Measurements from ENCODE around the gene DHX32.

The DHX32 gene

GRCh38 chr10:125846894-125847293 is 34.2 kb downstream of the DHX32 start:
- no peak for DNase-seq

GRCh38 chr10:125845617-125846016 is 35.5 kb downstream of the DHX32 start:
- DNase-seq = no peak

GRCh38 chr10:125844751-125845221 is 36.3 kb downstream of the DHX32 start:
- DNase-seq = no peak

DNA sequence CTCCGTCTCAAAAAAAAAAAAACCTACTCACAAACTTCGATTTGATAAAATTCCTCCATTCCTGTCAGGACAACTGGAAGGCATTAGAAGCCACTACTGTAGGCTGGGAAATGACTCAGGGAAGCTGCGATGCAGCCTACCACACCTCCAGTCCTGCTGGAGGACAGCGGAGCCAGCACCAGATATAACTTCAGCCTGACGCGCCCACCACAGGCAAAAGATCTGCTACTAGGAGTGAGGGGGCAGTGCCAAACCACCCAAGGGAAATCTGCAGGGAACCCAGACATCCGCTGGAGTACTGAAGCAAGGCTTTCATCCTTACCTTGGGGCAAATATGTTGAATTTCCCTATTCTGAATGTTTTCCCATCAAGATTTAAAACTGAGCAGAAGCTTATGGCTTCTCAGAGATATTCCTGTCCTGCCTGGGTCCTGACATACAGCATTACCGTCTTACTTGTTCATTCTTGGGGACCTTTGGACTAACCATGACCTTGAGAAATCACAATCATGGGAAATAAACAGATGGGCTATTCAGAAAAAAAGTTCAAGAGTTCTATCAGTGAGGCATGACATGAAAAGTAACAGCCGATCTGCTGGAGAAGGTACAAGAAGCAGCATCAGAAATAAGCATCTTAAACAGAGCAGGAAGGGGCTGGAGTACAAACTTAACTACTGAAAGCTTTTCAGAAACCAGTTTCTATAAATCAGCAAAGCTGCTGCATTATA is 37.3 kb downstream of the DHX32 start:
- DNase-seq = no peak

- DNase-seq = peak; percentile 51
These were observed 40.1 kb downstream of the DHX32 start for GRCh38 chr10:125840955-125841354.

- no peak for DNase-seq
These were observed 40.7 kb downstream of the DHX32 start for GRCh38 chr10:125840406-125840805.

DNA sequence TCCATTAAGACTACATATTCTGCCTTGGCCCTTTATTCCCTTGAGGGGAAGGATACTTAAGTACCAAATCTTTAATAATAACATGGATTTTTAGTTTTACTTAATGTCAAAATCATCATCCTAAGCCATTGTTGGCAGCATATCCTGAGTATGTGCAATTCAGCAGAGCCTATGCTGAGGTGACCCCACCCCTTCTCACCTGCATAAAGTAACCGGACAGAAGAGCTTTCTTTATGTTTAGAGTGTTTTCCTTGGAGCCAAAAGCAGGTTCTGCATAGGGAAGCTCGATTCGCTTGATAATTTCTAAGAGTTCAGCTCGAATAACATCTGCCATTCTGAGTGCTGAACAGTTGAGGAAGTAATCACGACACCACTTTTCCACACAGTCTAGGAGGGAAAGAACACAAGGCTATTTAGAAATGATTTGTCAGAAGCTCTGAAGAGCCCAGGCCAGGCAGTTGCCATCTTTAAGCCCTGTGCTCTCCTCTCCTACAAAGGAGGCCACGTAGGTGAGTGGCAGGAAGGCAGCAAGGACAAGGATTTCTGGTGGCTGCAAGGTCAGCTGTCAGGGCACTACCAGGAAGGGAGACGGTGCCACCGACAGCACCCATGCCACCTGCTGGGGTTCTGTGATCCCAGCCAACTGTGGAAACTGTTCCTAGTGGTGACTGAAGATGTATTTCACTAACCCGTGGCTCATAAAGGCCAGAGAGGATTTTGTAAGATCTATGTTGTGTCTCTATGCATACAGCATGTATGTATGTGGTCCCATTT is 42.1 kb downstream of the DHX32 start:
- DNase-seq = peak; percentile 66

- no peak for DNase-seq
These were observed 44.3 kb downstream of the DHX32 start for GRCh38 chr10:125836746-125837145.

GRCh38 chr10:125828311-125828710 is 52.8 kb downstream of the DHX32 start:
- no peak for DNase-seq

DNA sequence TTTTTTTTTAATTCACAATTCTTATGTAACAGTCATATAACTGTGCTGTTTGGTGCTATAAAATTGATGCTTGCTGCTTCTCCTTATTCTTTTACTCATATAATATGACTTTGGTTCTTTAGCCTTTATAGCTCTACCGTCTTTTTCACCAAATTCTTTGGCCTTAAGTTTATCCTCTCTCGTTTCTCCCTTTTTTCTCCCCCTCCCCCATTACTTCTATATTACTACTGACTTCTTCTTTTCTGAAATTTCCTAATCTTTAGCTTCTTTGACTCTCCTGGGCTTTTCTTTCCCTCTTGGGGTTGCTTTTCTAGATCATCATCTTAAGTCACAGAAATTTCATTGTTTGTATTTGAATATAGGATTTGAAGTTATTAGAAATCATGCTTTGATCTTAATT is 54.0 kb downstream of the DHX32 start:
- DNase-seq = no peak

GRCh38 chr10:125824736-125825135 is 56.4 kb downstream of the DHX32 start:
- DNase-seq = no peak

DNA sequence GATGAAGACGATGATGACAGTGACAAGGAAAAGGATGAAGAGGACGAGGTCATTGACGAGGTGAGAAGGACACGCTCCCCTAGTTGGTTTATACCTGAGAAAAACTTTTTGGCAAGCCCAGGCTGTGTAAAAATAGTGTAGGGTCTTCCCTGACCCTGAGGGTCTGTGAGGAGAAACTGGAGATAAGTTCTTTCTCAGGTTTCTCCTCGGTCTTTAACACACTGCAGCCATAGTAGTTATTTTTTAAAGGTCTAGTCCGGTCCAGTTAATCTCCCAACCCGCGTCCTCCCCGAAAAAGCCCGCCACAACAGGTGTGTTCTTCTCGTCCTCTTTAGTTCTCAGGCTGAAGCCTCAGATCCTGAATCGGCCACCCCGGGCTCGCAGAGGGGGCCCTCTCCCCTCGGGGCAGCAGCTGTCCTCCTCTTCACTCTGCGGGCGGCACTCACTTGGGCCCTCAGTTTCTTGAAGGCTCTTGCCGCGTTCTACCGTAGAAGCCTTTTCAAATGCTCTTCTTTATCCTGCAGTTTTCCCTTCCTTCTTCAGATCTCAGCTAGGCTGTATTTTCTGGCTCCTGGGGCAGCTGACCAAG is 57.3 kb downstream of the DHX32 start:
- DNase-seq = no peak

DNA sequence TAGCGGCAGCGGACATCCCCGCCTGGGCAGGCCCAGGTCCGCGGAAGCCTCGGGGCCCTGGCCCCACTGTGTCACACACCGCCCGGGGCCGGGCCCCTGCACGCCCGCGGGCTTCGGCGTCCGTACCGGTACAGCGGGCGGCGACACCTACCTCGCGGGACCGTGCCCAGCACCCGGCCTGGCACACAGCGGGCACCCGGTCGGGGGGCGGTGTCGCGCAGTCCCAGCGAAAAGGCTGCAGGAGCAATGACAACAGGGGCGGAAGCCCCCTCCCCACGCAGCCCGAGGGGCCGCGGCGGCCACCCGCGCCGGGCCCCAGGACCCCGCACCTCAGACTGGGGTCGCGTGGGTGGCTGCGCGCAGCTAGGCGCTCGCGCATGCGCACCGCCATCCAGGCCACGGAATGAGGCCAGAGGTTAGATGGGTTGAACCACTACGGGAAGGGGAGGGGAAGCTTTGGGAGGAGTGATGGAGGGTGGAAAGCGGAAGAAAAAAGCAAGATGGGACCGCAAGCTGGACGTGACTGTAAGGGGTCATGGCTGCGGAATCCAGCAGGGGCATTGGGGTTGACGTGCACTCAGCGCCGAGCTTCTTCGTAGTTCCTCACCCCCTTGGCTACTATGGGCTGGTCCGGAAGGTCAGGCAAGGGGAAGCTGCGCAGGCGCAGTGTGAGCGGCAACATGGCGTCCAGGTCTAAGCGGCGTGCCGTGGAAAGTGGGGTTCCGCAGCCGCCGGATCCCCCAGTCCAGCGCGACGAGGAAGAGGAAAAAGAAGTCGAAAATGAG is 58.0 kb downstream of the DHX32 start, which contains the start of the genes BCCIP and UROS:
BCCIP (plus strand) TSS at position 669 of the 785 bp plus-strand sequence; CDS start at position 681, 12 bp downstream.
UROS (minus strand) TSS at position 381 of the 785 bp plus-strand sequence. CDS start 6,759 bp downstream, outside the sequence.
- peak; percentile 76 for DNase-seq

DNA sequence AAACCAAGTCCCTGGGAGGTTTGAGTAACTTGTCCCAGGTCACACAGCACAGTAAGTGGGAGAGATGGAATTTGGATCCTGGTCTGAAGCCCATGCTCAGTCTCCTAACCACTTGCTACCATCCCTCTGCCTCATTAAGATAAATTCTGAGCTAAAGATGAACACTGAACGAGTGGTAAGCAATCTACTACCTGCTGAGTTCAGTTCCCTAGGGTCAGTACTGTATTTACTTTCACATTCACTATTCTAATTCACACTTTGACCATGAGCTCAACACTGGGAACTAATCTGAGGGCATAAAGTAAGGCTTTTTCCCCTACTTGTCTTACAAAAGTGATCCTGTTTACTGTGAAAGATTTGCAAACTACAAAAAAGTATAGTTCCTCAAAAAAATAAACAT is 60.4 kb downstream of the DHX32 start:
- DNase-seq = no peak

- DNase-seq = no peak
These were observed 63.6 kb downstream of the DHX32 start for GRCh38 chr10:125817337-125817946.

- DNase-seq = no peak
These were observed 64.5 kb downstream of the DHX32 start for GRCh38 chr10:125816548-125816947.

DNA sequence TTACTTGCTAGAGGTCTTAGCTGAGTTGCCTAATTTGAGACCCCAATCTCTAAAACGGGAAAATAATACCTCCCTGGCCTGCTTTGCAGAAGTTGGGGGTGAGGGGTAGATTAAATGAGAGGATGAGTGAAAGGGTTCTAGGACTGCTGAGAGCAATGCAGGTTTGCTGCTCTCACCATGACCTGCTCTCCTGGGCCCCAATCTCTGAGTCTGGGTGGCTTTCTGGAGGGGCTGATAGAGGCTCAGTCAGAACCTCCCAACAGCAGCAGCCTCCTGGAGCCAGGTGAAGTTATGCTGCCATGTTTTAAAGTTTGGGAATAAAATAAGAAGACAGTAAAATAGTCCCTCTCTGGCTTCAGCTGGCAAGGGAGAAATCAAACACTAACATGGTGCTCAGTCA is 65.3 kb downstream of the DHX32 start:
- DNase-seq = no peak

DNA sequence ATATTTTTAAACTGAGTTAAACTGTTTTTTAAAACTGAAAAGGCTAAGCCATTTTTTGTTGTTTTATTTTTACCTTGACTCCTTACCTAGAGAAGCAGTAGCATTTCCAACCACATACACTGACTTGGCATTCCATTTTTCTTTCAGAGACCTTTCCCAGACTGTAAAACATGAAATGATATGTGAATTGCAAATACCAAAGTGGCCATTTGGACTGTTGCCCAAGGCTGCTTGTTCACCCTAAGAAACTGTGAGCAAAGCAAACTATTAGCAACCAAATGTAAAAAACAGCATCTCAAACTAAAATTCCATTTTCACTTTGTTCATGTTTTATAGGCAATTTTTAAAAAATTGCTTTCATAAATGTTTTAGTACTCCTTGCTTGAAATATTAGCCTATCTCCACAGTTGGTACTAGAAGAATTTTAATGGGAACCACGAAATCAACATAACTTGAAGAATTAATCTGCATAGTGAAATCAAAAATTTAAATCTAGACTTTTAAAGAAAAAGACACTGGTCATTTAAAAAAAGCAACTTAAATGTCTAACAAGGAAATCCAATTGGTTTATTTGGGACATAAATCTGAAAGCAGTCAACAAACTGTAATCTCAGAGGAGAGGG is 68.9 kb downstream of the DHX32 start:
- no peak for DNase-seq

GRCh38 chr10:125811251-125811650 is 69.8 kb downstream of the DHX32 start:
- DNase-seq = no peak

GRCh38 chr10:125808047-125808446 is 73.0 kb downstream of the DHX32 start:
- DNase-seq = no peak

DNA sequence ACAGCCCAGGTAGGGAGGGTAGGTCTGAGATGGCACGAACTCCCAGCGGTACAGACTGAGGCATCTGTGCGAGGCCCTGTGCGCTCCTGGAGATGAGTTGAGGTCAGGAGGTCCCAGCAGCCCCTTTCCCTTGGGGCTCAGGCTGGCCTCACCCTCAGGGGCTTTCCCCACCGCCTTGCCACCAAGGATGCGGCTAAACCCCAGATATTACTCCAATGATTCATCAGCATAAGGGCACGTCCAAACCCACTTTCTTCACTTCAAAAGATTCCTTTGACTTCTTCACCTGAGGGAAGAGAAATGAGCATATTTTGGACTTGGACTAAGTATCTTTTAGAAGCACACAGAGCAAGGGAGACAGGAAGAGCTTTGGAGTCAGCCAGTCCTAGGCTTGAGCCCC is 78.4 kb downstream of the DHX32 start:
- no peak for DNase-seq

GRCh38 chr10:125802131-125802530 is 79.0 kb downstream of the DHX32 start:
- no peak for DNase-seq

Measured in NCI-H2029 (cell line).